Measurements from ENCODE around the gene IQGAP1. TPM values are rescaled to one million over a fixed set of nuclear protein-coding genes. Genes with fewer than 3 reads are reported as not detected.

IQGAP1 gene
- total and polyA plus RNA-seq, 2 of the 13 experiments (the other 11 are each of a cell fraction or from before 2014, with no cell fraction given), result 29.5 to 37.9 TPM

- Histone ChIP-seq H4K20me1 (ENCODE audit: insufficient read depth, low read length) (no peaks in the 10 kb centered on the region), H3K4me3 (replicated peaks in 1 of 3; ENCODE audit: insufficient read depth in 1 of 3, low read depth in 2 of 3, low read length in 3 of 3) (no peak overlapping the region), H3K4me2 (ENCODE audit: low read depth, low read length) (no peak overlapping the region), H3K4me1 (ENCODE audit: insufficient read depth, low read length) (peaks cover 23% of the 10 kb centered on the region), H3K27me3 (ENCODE audit: control insufficient read depth in 1 of 2, insufficient read depth in 2 of 2, low read length in 2 of 2) (no peaks in the 10 kb centered on the region), H3K36me3 (replicated peaks in 1 of 2; ENCODE audit: control insufficient read depth in 1 of 2, insufficient read depth in 2 of 2, low read length in 2 of 2) (peaks cover 2 to 11% of the 10 kb centered on the region in 2 experiments; a peak in 2 of 5 replicates), H3K27ac (ENCODE audit: extremely low read length, insufficient read depth, low read length) (no peak overlapping the region), H3K9ac (ENCODE audit: insufficient read depth, low read depth, low read length) (no peak overlapping the region), H3K79me2 (ENCODE audit: insufficient read depth, low read length) (peaks cover 7% of the 10 kb centered on the region), H3K9me3 (ENCODE audit: low read length) (no peaks in the 10 kb centered on the region), H2AFZ (ENCODE audit: low read length) (no peak overlapping the region)
- BruUV-seq (replicated peaks), result no TSS peak
- CTCF ChIA-PET (ENCODE audit: low intra/inter-chr PET ratio, low total read pairs), result no interaction called here
- no peak for DNase-seq (ENCODE audit: low spot score)
- no peak for ATAC-seq
- FAIRE-seq, result no peak
- intact Hi-C loops (cut with micrococcal nuclease; ENCODE audit: unreplicated experiment), result no loop called here
- POLR2A ChIA-PET, result no interaction called here
- TF ChIP-seq ELF3 (CRISPR knock-in tag; IDR thresholded peaks at IDR 0.05), result no peak
- TF ChIP-seq ZNF484 (CRISPR knock-in tag; IDR thresholded peaks at IDR 0.05; ENCODE audit: borderline replicate concordance, low read depth), result no peak
- no peak for TF ChIP-seq ZNF652 (CRISPR knock-in tag; IDR thresholded peaks at IDR 0.05; ENCODE audit: borderline replicate concordance, low read depth)
- TF ChIP-seq MAFF (IDR thresholded peaks at IDR 0.05; ENCODE audit: low read depth, low read length), result no peak
- TF ChIP-seq ZNF816 (CRISPR knock-in tag; IDR thresholded peaks at IDR 0.05; ENCODE audit: borderline replicate concordance), result no peak
- TF ChIP-seq CC2D1A (CRISPR knock-in tag; IDR thresholded peaks at IDR 0.05), result no peak
- TF ChIP-seq KDM2A (CRISPR knock-in tag; IDR thresholded peaks at IDR 0.05; ENCODE audit: borderline replicate concordance, low read depth), result no peak
- TF ChIP-seq ATF4 (CRISPR knock-in tag; IDR thresholded peaks at IDR 0.05), result no peak
- no peak for TF ChIP-seq WIZ (CRISPR knock-in tag; IDR thresholded peaks at IDR 0.05)
- no peak for TF ChIP-seq RBFOX2 (IDR thresholded peaks at IDR 0.05; ENCODE audit: low read depth, low read length)
- TF ChIP-seq ZNF138 (CRISPR knock-in tag; IDR thresholded peaks at IDR 0.05; ENCODE audit: low read depth), result no peak
- no peak for TF ChIP-seq RFXANK (CRISPR knock-in tag; IDR thresholded peaks at IDR 0.05)
- TF ChIP-seq HIVEP1 (CRISPR knock-in tag; IDR thresholded peaks at IDR 0.05), result no peak
- in situ Hi-C loops (cut with HindIII; ENCODE audit: extremely low pct_ligation_motif_present, low pct_unique_long_range_greater_than_20kb), result no loop called here
- 96% methylated on average over 12 of the region's 12 CpGs for WGBS (ENCODE audit: low lambda C conversion rate)
These were observed 6.9 kb downstream of the IQGAP1 start for GRCh38 chr15:90394748-90395442.

Data from HepG2 (cell line).